ENCODE data around the gene SLC39A12. TPM values are rescaled to one million over a fixed set of nuclear protein-coding genes. Genes with fewer than 3 reads are reported as not detected.

SLC39A12 gene
- total and polyA plus RNA-seq, 2 of the 4 experiments (the other 2 are of a cell fraction), result not detected

DNA sequence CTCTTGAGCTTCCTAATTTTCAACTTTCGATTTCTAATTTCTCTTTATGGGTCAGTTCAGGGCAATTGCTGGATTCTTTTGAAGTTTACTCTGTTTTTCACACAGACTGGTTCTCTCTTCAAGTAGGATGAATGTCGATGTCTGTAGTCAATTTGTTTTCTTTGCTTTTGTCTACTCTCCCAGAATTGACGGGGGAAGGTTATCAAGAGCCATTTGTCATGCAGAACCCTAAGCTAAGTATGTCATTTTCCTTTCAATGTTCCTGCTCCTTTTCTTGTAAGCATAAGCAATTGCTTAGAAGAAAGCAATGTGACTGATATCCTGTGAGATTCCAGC, 53.7 kb downstream of the SLC39A12 start:
- H2AFZ ChIP-seq (replicated peaks; ENCODE audit: low read length, poor library complexity), result no peak overlapping the region
- 0 out of 4 replicates have a peak overlapping the region, but pooled peaks of 1 of the 2 experiments have one; percentile 13 for H4K8ac ChIP-seq (ENCODE audit: low read depth in 2 of 2, low read length in 2 of 2)
- H3K14ac ChIP-seq (replicated peaks; ENCODE audit: low read depth, low read length), result 0 out of 2 replicates have a peak overlapping the region, but pooled peaks have one; percentile 12
- ATAC-seq (ENCODE audit: low read depth) (peak; percentile 11), DNase-seq (no peak)
- H3K9me3 ChIP-seq (ENCODE audit: control insufficient read depth, insufficient read depth, low read length), result no peaks in the 10 kb centered on the region
- no peak overlapping the region for H3K4ac ChIP-seq (ENCODE audit: low read depth, low read length)
- ChIA-PET CTCF (interaction anchor here (0.7 to 1.3 kb wide), 2 partner anchors 98 to 211 kb away, joined by 3 to 6 read pairs; no protein-coding TSS in a partner anchor), POLR2A (ENCODE audit: unreplicated experiment) (interaction anchor here (0.5 kb wide), 1 partner anchor 228 kb away, joined by 3 read pairs; no protein-coding TSS in a partner anchor)
- H2BK5ac ChIP-seq (ENCODE audit: low read depth, low read length, poor library complexity, severe bottlenecking), result no peak overlapping the region
- in situ Hi-C loops (cut with MboI; ENCODE audit: low sequenced_read_pairs) (no loop called here), intact Hi-C loops (cut with micrococcal nuclease) (no loop called here), dilution Hi-C loops (cut with HindIII; ENCODE audit: low sequenced_read_pairs, unreplicated experiment) (no loop called here)
- H3K23ac ChIP-seq (ENCODE audit: low read depth, low read length), result peak overlapping the region; percentile 20; the same call in 1 of the 2 replicates
- peaks cover 2% of the 10 kb centered on the region for H3K4me1 ChIP-seq (ENCODE audit: control insufficient read depth, insufficient read depth, low read length)
- no peaks in the 10 kb centered on the region for H3K79me1 ChIP-seq (ENCODE audit: low read depth in 1 of 2, low read length in 2 of 2)
- TF ChIP-seq RAD21 (IDR thresholded peaks at IDR 0.05; ENCODE audit: low read length) (no peak), NFE2L2 (IDR thresholded peaks at IDR 0.05; ENCODE audit: low read depth, low read length) (no peak), RCOR1 (IDR thresholded peaks at IDR 0.05; ENCODE audit: insufficient replicate concordance, low read length) (no peak), CEBPB (IDR thresholded peaks at IDR 0.05; ENCODE audit: low read depth, low read length) (no peak), MAZ (IDR thresholded peaks at IDR 0.05; ENCODE audit: borderline replicate concordance, low read depth, low read length) (no peak), SMC3 (IDR thresholded peaks at IDR 0.05; ENCODE audit: low read depth, low read length) (no peak), RFX5 (IDR thresholded peaks at IDR 0.05; ENCODE audit: low read depth, low read length) (no peak), FOS (IDR thresholded peaks at IDR 0.05; ENCODE audit: low read depth, low read length) (no peak), MAFK (IDR thresholded peaks at IDR 0.05; ENCODE audit: low read depth, low read length) (no peak), POLR2A (IDR thresholded peaks at IDR 0.05; ENCODE audit: low read depth, low read length) (no peak)
- TF ChIP-seq, protein P1, sequence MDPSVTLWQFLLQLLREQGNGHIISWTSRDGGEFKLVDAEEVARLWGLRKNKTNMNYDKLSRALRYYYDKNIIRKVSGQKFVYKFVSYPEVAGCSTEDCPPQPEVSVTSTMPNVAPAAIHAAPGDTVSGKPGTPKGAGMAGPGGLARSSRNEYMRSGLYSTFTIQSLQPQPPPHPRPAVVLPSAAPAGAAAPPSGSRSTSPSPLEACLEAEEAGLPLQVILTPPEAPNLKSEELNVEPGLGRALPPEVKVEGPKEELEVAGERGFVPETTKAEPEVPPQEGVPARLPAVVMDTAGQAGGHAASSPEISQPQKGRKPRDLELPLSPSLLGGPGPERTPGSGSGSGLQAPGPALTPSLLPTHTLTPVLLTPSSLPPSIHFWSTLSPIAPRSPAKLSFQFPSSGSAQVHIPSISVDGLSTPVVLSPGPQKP (IDR thresholded peaks at IDR 0.05; ENCODE audit: borderline replicate concordance, low read depth, low read length), result no peak
- TF ChIP-seq, protein P2, sequence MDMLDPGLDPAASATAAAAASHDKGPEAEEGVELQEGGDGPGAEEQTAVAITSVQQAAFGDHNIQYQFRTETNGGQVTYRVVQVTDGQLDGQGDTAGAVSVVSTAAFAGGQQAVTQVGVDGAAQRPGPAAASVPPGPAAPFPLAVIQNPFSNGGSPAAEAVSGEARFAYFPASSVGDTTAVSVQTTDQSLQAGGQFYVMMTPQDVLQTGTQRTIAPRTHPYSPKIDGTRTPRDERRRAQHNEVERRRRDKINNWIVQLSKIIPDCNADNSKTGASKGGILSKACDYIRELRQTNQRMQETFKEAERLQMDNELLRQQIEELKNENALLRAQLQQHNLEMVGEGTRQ (IDR thresholded peaks at IDR 0.05; ENCODE audit: low read depth, low read length), result no peak
- H3K27ac ChIP-seq (ENCODE audit: insufficient read depth, low read length), result no peak overlapping the region
- peak overlapping the region; percentile 7; the same call in 1 of the 2 replicates for H3K18ac ChIP-seq (ENCODE audit: low read depth, low read length)
- H3K4me3 ChIP-seq (ENCODE audit: insufficient read depth, low read depth, low read length), result peak overlapping the region; percentile 9; the same call in 1 of the 2 replicates
- H3K9ac ChIP-seq (ENCODE audit: low read depth, low read length), result no peak overlapping the region
- peak overlapping the region; percentile 87; the same call in 1 of the 2 replicates for H3K4me2 ChIP-seq (ENCODE audit: low read depth, low read length)
- H3K27me3 ChIP-seq (ENCODE audit: control insufficient read depth, insufficient read depth, low read length), result no peaks in the 10 kb centered on the region; the same call in 1 of the 2 replicates
- no peaks in the 10 kb centered on the region for H4K20me1 ChIP-seq (ENCODE audit: insufficient read depth, low read length)
- no peak overlapping the region for H4K91ac ChIP-seq (ENCODE audit: insufficient read depth, low read depth, low read length)
- no peak overlapping the region for H2AK9ac ChIP-seq (replicated peaks; ENCODE audit: low read depth, low read length, poor library complexity)
- no peak overlapping the region for H2AK5ac ChIP-seq (ENCODE audit: low read depth, low read length)
- H2BK15ac ChIP-seq (ENCODE audit: low read depth, low read length), result no peak overlapping the region
- no peak overlapping the region; the same call in 1 of the 2 replicates for H4K5ac ChIP-seq (ENCODE audit: low read depth, low read length)
- no CpG with 5 or more reads among the region's 3 CpGs for WGBS, 2 experiments (ENCODE audit: extremely low coverage in 2 of 2, insufficient read length in 1 of 2)
- H3K36me3 ChIP-seq (ENCODE audit: control insufficient read depth, insufficient read depth, low read length), result no peaks in the 10 kb centered on the region
- peak overlapping the region; percentile 7; the same call in 1 of the 2 replicates for H2BK20ac ChIP-seq (ENCODE audit: low read depth, low read length)
- no TSS peak for BruUV-seq (replicated peaks)
- peaks cover 2% of the 10 kb centered on the region; the same call in 1 of the 2 replicates for H3K9me1 ChIP-seq (ENCODE audit: insufficient read depth, low read length)
- peak overlapping the region; percentile 4; the same call in 1 of the 2 replicates for H2BK120ac ChIP-seq (ENCODE audit: low read depth, low read length)
- no peak overlapping the region for H3K56ac ChIP-seq (ENCODE audit: extremely low read depth, insufficient read depth, low read length)
